Common myeloid progenitor, CD34-positive (primary cell): ENCODE measurements around the gene UCHL5.
"Not testable (repeated sequence)": the region's sequence is repeated elsewhere in the genome, so short reads cannot be mapped to it uniquely, and the experiment has no call there.

Experiments used
- CTCF ChIA-PET: fragments of 350-600 bp; sonication (Branson Sonifier 250); formaldehyde crosslinking; loops from one replicate; lab custom pipeline; 2021; ENCODE audit warnings: antibody characterized with exemption; lab: Charles Lee
- POLR2A ChIA-PET: fragments of 350-600 bp; sonication (Branson Sonifier 250); formaldehyde crosslinking; loops from one replicate; lab custom pipeline; 2021; ENCODE audit warnings: antibody characterized with exemption; lab: Charles Lee
- DNase-seq, 3 donors: peaks; one replicate each; pipeline versions ENCODE4 v3.0.0 to v3.0.0-alpha.2; 2013
- H3K27ac ChIP-seq, 2 experiments: 1 replicate in 1 of 2; 2 replicates in 1 of 2; pipeline ENCODE4 v1.7.0; 2013; ENCODE audit warnings: inconsistent platforms in 2 of 2, low read length in 2 of 2, mild to moderate bottlenecking in 2 of 2, low read depth in 1 of 2, moderate library complexity in 1 of 2; ENCODE audit not compliant: severe bottlenecking in 2 of 2, insufficient read depth in 1 of 2, poor library complexity in 1 of 2
- H3K27me3 ChIP-seq, 5 experiments: replicated peaks in 2 of 5; 1 replicate in 3 of 5; 2 replicates in 2 of 5; pipeline versions ENCODE4 v1.6.1 to v1.7.0; 2013; ENCODE audit warnings: low read length in 4 of 5, mild to moderate bottlenecking in 2 of 5, moderate library complexity in 2 of 5, inconsistent platforms in 1 of 5; ENCODE audit not compliant: insufficient read depth in 5 of 5, control insufficient read depth in 4 of 5
- H3K36me3 ChIP-seq, 4 experiments: 1 replicate in 2 of 4; 2 replicates in 2 of 4; pipeline versions ENCODE4 v1.6.1 to v1.7.0; 2013; ENCODE audit warnings: low read length in 3 of 4, control low read depth in 1 of 4, mild to moderate bottlenecking in 1 of 4; ENCODE audit not compliant: control insufficient read depth in 4 of 4, insufficient read depth in 4 of 4
- H3K4me1 ChIP-seq, 4 experiments: 1 replicate in 3 of 4; 2 replicates in 1 of 4; pipeline versions ENCODE4 v1.6.1 to v1.7.1; 2013; ENCODE audit warnings: low read length in 3 of 4, mild to moderate bottlenecking in 3 of 4, control low read depth in 1 of 4, inconsistent platforms in 1 of 4, moderate library complexity in 1 of 4; ENCODE audit not compliant: control insufficient read depth in 4 of 4, insufficient read depth in 4 of 4; ENCODE audit errors: control extremely low read depth in 1 of 4
- H3K4me3 ChIP-seq, 7 experiments: 1 replicate in 4 of 7; 2 replicates in 3 of 7; pipeline versions ENCODE4 v1.5.1 to v1.7.0; 2013; ENCODE audit warnings: mild to moderate bottlenecking in 7 of 7, low read length in 6 of 7, moderate library complexity in 6 of 7, inconsistent platforms in 2 of 7, low read depth in 2 of 7, control low read depth in 1 of 7; ENCODE audit not compliant: insufficient read depth in 4 of 7, control insufficient read depth in 1 of 7; ENCODE audit errors: extremely low read depth in 1 of 7
- H3K9me3 ChIP-seq, 5 experiments: 1 replicate in 4 of 5; 2 replicates in 1 of 5; pipeline versions ENCODE4 v1.6.1 to v1.7.1; 2013; ENCODE audit warnings: low read length in 4 of 5, mild to moderate bottlenecking in 2 of 5, inconsistent platforms in 1 of 5, low read depth in 1 of 5, moderate library complexity in 1 of 5; ENCODE audit not compliant: control insufficient read depth in 4 of 5, insufficient read depth in 2 of 5; ENCODE audit errors: control extremely low read depth in 1 of 5
- WGBS: methylation state at CpG from one replicate; pipeline ENCODE4 v1.1.5; 2013; ENCODE audit not compliant: insufficient coverage; 5-methylcytosine and 5-hydroxymethylcytosine counted together

The UCHL5 gene

DNA sequence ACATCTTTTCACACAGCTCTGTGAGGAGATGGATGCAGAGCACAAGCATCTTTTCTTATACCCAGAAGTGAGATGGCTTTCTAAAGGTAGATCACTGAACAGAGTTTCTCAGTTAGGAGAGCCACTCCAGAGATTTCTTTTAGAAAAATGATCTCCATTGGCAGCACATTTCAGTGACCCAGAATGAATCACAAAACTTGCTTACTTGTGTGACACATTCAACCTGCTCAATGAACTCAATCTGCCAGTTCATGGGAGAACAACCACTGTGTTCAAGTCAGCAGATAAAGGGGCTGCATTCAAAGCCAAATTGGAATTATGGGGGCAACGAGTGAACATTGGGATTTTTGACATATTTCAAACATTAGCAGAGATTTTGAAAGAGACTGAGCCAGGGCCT, 78.3 kb downstream of the UCHL5 start:
- no peaks in the 10 kb centered on the region for H3K36me3 ChIP-seq
- WGBS: 100% methylated on average over 1 of the region's 1 CpG
- H3K27me3 ChIP-seq: no peaks in the 10 kb centered on the region
- H3K27ac ChIP-seq: no peak overlapping the region
- CTCF ChIA-PET: interaction anchor here (1.1 kb wide), 1 partner anchor 38 kb away, joined by 3 read pairs; no protein-coding TSS in a partner anchor
- no peak overlapping the region for H3K4me3 ChIP-seq
- DNase-seq: no peak
- peaks cover 0 to 3% (median 0%) of the 10 kb centered on the region in 4 experiments for H3K4me1 ChIP-seq
- H3K9me3 ChIP-seq: no peaks in the 10 kb centered on the region
- POLR2A ChIA-PET: no interaction called here

- H3K4me1 ChIP-seq, H3K27me3 ChIP-seq, H3K27ac ChIP-seq, H3K9me3 ChIP-seq, POLR2A ChIA-PET, H3K36me3 ChIP-seq, DNase-seq, H3K4me3 ChIP-seq: not testable (repeated sequence)
- CTCF ChIA-PET: interaction anchor here (1.1 kb wide), 1 partner anchor 39 kb away, joined by 3 read pairs; no protein-coding TSS in a partner anchor
- WGBS: 100% methylated on average over 3 of the region's 4 CpGs
These were observed 78.8 kb downstream of the UCHL5 start for GRCh38 chr1:192980334-192980733.

- Histone ChIP-seq H3K9me3 (no peaks in the 10 kb centered on the region), H3K27ac (no peak overlapping the region), H3K36me3 (no peaks in the 10 kb centered on the region), H3K4me1 (peaks cover 0 to under 1% (median 0%) of the 10 kb centered on the region in 4 experiments), H3K4me3 (no peak overlapping the region), H3K27me3 (no peaks in the 10 kb centered on the region)
- WGBS: 95% methylated on average over 12 of the region's 13 CpGs
- DNase-seq: no peak
- ChIA-PET POLR2A (no interaction called here), CTCF (no interaction called here)
These were observed 79.6 kb downstream of the UCHL5 start for GRCh38 chr1:192979542-192979941.

DNA sequence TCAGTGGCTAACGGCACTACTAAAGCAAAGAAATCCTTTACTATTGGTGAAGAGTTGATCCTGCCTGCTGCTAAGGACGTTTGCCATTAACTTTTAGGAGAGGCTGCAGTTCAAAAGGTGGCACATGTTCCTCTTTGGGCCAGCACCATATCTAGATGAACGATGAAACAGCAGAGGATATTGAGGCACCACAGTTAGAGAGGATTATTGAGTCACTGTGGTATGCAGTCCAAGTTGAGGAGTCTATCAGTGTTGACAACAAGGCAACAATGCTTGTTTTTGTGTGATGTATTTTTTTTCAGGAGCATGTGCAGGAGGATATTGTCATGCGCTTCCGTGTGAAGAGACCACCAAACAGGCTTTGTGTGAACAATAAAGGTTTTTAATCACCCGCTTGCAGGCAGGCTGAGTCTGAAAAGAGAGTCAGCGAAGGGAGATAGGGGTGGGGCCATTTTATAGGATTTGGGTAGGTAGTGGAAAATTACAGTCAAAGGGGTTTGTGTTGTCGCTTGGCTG, 80.9 kb downstream of the UCHL5 start:
- Histone ChIP-seq H3K36me3 (no peaks in the 10 kb centered on the region), H3K4me1 (no peaks in the 10 kb centered on the region), H3K27ac (no peak overlapping the region), H3K27me3 (no peaks in the 10 kb centered on the region), H3K4me3 (no peak overlapping the region), H3K9me3 (no peaks in the 10 kb centered on the region)
- DNase-seq: no peak
- WGBS: 98% methylated on average over 8 of the region's 8 CpGs
- CTCF ChIA-PET: no interaction called here
- POLR2A ChIA-PET: no interaction called here

GRCh38 chr1:192977089-192977706, 82.0 kb downstream of the UCHL5 start:
- ChIA-PET POLR2A (no interaction called here), CTCF (no interaction called here)
- H3K27me3 ChIP-seq: no peaks in the 10 kb centered on the region
- H3K9me3 ChIP-seq: no peaks in the 10 kb centered on the region
- H3K4me1 ChIP-seq: no peaks in the 10 kb centered on the region
- no peak overlapping the region for H3K4me3 ChIP-seq
- peak in 1 of 3 donors; percentile 37 for DNase-seq
- no peak overlapping the region for H3K27ac ChIP-seq
- 90% methylated on average over 7 of the region's 8 CpGs for WGBS
- H3K36me3 ChIP-seq: no peaks in the 10 kb centered on the region

DNA sequence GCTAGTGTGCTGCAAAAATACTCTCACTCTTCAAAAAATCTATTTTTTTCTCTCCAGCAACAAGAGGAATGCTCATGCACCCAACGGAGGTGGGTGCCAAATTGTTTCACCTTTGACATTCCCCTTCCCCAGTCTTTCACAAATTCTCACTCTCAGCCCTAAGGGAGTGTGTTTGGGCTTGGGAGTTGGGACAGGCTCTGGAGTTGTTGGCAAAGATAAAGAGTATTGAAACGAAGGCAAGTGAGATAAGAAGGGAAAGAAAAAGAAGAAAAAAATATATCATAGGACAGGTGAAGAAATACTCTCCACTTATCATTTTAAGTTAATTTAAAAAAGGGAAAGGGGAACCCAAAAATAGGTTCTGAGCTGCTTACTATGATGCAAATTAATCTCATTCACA, 82.6 kb downstream of the UCHL5 start:
- no peak for DNase-seq
- H3K9me3 ChIP-seq: no peaks in the 10 kb centered on the region
- H3K27me3 ChIP-seq: no peaks in the 10 kb centered on the region
- no peaks in the 10 kb centered on the region for H3K4me1 ChIP-seq
- H3K36me3 ChIP-seq: no peaks in the 10 kb centered on the region
- H3K27ac ChIP-seq: no peak overlapping the region
- CTCF ChIA-PET: interaction anchor here (1.2 kb wide), 1 partner anchor 10 kb away, joined by 3 read pairs; no protein-coding TSS in a partner anchor
- POLR2A ChIA-PET: no interaction called here
- no CpG with 5 or more reads among the region's 2 CpGs for WGBS
- H3K4me3 ChIP-seq: no peak overlapping the region

GRCh38 chr1:192974701-192975100, 84.5 kb downstream of the UCHL5 start:
- no peak overlapping the region for H3K27ac ChIP-seq
- no peaks in the 10 kb centered on the region for H3K27me3 ChIP-seq
- H3K36me3 ChIP-seq: no peaks in the 10 kb centered on the region
- no peak overlapping the region for H3K4me3 ChIP-seq
- DNase-seq: no peak
- ChIA-PET POLR2A (no interaction called here), CTCF (no interaction called here)
- H3K9me3 ChIP-seq: no peaks in the 10 kb centered on the region
- no peaks in the 10 kb centered on the region for H3K4me1 ChIP-seq
